Activated naive CD8-positive, alpha-beta T cell treated with anti-CD3 and anti-CD28 coated beads for 36 hours (primary cell): Measurements from ENCODE around the gene NMUR2. TPM values are rescaled to one million over a fixed set of nuclear protein-coding genes. Genes with fewer than 3 reads are reported as not detected.

Source experiments
- DNase-seq: peaks from one replicate; pipeline ENCODE4 v3.0.0; 2021
- H3K27ac Mint-ChIP-seq: one replicate; pipeline ENCODE4 v1.8.0; 2022; ENCODE audit warnings: mild to moderate bottlenecking, moderate library complexity, mixed read lengths
- H3K27me3 Mint-ChIP-seq: one replicate; pipeline ENCODE4 v1.8.0; 2022; ENCODE audit warnings: mild to moderate bottlenecking, mixed read lengths
- H3K36me3 Mint-ChIP-seq: one replicate; pipeline ENCODE4 v1.8.0; 2021; ENCODE audit warnings: mild to moderate bottlenecking, mixed read lengths
- H3K4me1 Mint-ChIP-seq: one replicate; pipeline ENCODE4 v1.8.0; 2021; ENCODE audit warnings: mixed read lengths
- H3K4me3 Mint-ChIP-seq: one replicate; pipeline ENCODE4 v1.8.0; 2022; ENCODE audit warnings: mild to moderate bottlenecking, moderate library complexity, mixed read lengths
- H3K9me3 Mint-ChIP-seq: one replicate; pipeline ENCODE4 v1.8.0; 2022; ENCODE audit warnings: mixed read lengths
- total RNA-seq, 2 experiments: library from RNA; stranded (reverse); gene quantifications; one replicate each; pipeline ENCODE4 v1.2.3, GENCODE V29; 2021

Gene NMUR2, protein sequence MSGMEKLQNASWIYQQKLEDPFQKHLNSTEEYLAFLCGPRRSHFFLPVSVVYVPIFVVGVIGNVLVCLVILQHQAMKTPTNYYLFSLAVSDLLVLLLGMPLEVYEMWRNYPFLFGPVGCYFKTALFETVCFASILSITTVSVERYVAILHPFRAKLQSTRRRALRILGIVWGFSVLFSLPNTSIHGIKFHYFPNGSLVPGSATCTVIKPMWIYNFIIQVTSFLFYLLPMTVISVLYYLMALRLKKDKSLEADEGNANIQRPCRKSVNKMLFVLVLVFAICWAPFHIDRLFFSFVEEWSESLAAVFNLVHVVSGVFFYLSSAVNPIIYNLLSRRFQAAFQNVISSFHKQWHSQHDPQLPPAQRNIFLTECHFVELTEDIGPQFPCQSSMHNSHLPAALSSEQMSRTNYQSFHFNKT
- not detected for total RNA-seq

DNA sequence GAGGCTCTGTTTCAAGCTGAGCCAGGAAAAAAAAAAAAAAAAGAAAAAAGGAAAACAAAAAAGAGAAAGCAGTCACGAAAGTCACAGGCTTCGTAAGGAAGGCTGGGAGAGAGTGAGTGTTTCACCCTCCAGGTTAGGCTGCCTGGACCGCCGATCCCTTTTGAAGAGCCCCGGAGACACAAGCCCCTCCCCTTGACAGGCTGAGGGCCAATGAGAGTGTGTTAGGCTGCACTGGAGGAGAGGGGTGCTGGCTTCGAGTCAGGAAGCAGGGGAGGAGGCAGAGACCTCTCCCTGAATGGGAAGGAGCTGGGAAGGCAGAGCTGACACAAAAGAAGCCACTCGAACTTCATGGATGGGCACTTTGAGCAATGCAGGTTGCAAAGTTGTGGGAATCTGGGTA, at the start of gene NMUR2:
Gene NMUR2, minus strand, starts transcription at position 135 of the 400 bp plus-strand sequence. CDS start 166 bp downstream, outside the sequence.
- Mint-ChIP-seq H3K36me3 (no peaks in the 10 kb centered on the region), H3K4me3 (no peak within 1 kb of the TSS), H3K9me3 (no peaks in the 10 kb centered on the region), H3K27ac (no peak within 1 kb of the TSS), H3K27me3 (no peaks in the 10 kb centered on the region), H3K4me1 (no peaks in the 10 kb centered on the region)
- DNase-seq: no peak

DNA sequence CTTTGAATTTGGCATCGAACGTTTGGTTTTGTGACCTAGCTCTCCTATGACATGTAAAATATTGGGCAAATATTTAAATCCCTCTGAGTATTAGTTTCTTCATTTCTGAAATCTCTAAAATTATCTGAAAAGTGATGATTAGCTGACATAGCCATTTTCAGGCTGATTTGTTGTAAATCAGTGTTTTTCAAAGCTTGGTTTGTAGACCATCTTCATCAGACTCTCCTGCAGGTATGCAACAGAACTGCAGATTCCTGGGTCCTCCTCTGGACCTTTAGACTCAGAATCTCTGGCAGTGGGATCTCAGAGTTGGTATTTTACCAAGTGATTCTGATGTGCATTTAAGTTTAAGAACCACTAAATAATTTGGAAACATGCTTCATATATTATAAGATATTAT, 38.9 kb upstream of the NMUR2 start:
- Mint-ChIP-seq H3K36me3 (no peaks in the 10 kb centered on the region), H3K27me3 (no peaks in the 10 kb centered on the region), H3K27ac (no peak overlapping the region), H3K4me1 (no peaks in the 10 kb centered on the region), H3K9me3 (no peaks in the 10 kb centered on the region), H3K4me3 (no peak overlapping the region)
- no peak for DNase-seq

DNA sequence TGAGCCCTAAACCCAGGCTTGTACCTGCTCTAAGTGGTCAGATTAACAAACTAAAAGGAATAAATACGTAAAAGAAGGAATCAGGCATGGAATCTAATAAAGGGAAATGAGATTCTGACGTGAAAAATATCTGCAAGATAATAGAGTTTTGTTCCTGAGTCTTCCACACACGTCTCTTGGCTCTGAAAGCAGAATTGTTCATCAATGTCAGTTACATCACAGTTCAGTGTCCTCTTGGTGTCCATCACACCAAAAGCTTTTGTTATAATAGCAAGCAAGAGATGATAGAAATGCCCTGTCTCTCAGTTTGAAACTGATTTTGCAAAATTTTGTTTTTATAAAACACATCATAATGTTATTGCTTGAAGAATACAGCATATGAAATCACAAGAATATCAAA, 34.7 kb upstream of the NMUR2 start:
- no peak overlapping the region for H3K27ac Mint-ChIP-seq
- no peaks in the 10 kb centered on the region for H3K9me3 Mint-ChIP-seq
- H3K36me3 Mint-ChIP-seq: no peaks in the 10 kb centered on the region
- H3K4me1 Mint-ChIP-seq: no peaks in the 10 kb centered on the region
- no peaks in the 10 kb centered on the region for H3K27me3 Mint-ChIP-seq
- no peak overlapping the region for H3K4me3 Mint-ChIP-seq
- no peak for DNase-seq

DNA sequence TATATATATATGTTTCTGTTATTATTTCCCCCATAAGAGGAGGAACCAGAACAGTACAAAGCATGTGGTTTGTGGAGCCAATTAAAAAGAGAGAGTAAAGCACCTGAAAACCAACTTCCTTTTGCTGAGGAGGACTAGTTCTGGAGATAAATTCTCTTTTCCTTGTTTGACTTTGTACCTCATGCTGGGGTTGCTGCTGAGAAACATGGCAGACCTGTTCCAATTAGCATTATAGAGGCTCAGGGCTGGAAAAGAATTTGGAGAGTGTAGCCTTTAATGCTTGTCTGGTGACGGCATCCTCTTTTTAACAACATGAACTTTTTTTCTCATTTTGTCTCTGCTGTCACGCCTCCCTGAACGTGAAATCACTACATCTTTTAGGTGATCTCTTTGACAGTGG, 32.8 kb upstream of the NMUR2 start:
- H3K27me3 Mint-ChIP-seq: no peaks in the 10 kb centered on the region
- H3K4me1 Mint-ChIP-seq: no peaks in the 10 kb centered on the region
- no peak for DNase-seq
- no peaks in the 10 kb centered on the region for H3K9me3 Mint-ChIP-seq
- no peak overlapping the region for H3K27ac Mint-ChIP-seq
- no peak overlapping the region for H3K4me3 Mint-ChIP-seq
- H3K36me3 Mint-ChIP-seq: no peaks in the 10 kb centered on the region

DNA sequence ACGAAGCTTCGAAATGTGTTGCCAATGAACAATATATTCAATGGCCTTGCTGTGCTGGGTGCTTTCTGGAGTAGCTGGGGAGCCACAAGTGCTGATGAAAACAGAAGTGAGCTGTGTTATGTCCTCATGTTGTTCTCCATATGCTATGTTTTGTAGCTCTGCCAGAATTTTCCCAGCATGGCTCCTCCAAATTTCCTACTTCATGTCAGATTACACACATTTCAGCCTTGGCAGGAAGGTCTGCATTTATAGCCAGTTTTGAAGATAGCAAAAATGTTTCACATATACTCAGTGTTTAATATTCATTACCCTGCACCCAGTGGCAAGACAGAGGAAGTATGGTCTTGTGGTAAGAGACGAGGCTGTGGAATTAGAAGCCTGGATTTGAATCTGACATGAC, 22.6 kb upstream of the NMUR2 start:
- H3K27me3 Mint-ChIP-seq: no peaks in the 10 kb centered on the region
- no peak overlapping the region for H3K4me3 Mint-ChIP-seq
- no peaks in the 10 kb centered on the region for H3K4me1 Mint-ChIP-seq
- no peak overlapping the region for H3K27ac Mint-ChIP-seq
- no peaks in the 10 kb centered on the region for H3K36me3 Mint-ChIP-seq
- no peaks in the 10 kb centered on the region for H3K9me3 Mint-ChIP-seq
- DNase-seq: no peak

DNA sequence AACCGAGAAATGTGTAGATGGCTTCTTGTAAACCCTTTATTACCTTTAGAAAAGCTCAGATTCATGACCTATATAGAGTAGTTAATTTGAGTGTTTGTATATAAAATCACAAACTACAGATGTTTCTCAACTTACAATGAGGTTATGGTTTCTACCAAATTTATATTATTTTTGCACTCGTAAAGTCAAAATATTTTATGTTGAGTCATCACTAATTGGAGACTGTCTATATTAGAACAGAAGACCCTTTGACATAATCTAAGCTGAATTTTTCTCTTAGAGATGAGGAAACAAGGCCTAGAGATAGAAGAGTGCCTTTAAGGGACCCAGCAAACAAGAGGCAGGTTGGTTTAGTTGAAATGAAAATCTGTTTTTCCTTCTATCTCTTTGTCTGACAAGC, 20.0 kb upstream of the NMUR2 start:
- no peak overlapping the region for H3K27ac Mint-ChIP-seq
- no peak overlapping the region for H3K4me3 Mint-ChIP-seq
- H3K27me3 Mint-ChIP-seq: no peaks in the 10 kb centered on the region
- no peak for DNase-seq
- no peaks in the 10 kb centered on the region for H3K4me1 Mint-ChIP-seq
- H3K9me3 Mint-ChIP-seq: no peaks in the 10 kb centered on the region
- no peaks in the 10 kb centered on the region for H3K36me3 Mint-ChIP-seq

DNA sequence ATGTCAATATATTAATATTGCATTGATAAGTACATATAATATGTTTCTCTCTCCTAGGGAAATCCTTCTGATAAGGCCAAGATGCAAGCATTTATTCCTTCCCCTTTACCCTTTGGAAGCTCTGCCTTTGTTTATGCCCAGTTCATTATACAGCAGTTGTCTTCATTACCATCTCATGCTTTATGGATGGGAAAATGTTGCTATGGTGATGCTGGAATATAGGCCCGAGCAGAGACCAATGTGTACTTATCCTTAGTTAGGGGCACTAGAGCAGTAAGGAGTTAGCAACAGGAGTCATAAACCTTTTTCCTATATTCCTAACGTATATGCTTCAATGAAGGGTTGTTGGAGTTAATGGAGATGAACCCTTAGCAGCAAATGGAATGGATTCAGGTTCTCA, 19.4 kb upstream of the NMUR2 start:
- H3K4me3 Mint-ChIP-seq: no peak overlapping the region
- H3K27ac Mint-ChIP-seq: no peak overlapping the region
- H3K27me3 Mint-ChIP-seq: no peaks in the 10 kb centered on the region
- no peaks in the 10 kb centered on the region for H3K4me1 Mint-ChIP-seq
- no peaks in the 10 kb centered on the region for H3K36me3 Mint-ChIP-seq
- DNase-seq: no peak
- H3K9me3 Mint-ChIP-seq: no peaks in the 10 kb centered on the region

DNA sequence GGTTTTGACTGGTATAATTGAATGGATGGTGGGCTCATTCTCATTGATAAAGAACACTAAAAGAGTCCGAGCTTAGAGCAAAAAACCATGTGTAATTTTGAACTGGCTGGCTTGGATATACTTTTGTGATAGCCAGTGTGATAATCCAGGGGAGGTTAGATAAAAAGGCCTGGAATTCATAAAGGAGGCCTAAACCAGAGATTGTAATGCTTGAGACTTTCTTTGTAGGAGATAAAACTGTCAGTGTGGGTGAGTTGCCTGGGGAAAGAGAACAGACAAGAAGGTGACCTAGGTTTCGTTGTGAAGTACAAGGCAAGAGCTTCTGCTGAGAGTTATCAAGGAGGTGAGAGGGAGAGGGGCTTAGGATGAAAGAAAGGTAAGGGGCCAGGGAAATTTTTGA, 17.0 kb upstream of the NMUR2 start:
- no peaks in the 10 kb centered on the region for H3K9me3 Mint-ChIP-seq
- no peaks in the 10 kb centered on the region for H3K4me1 Mint-ChIP-seq
- H3K27ac Mint-ChIP-seq: no peak overlapping the region
- H3K4me3 Mint-ChIP-seq: no peak overlapping the region
- no peaks in the 10 kb centered on the region for H3K27me3 Mint-ChIP-seq
- DNase-seq: no peak
- H3K36me3 Mint-ChIP-seq: no peaks in the 10 kb centered on the region

DNA sequence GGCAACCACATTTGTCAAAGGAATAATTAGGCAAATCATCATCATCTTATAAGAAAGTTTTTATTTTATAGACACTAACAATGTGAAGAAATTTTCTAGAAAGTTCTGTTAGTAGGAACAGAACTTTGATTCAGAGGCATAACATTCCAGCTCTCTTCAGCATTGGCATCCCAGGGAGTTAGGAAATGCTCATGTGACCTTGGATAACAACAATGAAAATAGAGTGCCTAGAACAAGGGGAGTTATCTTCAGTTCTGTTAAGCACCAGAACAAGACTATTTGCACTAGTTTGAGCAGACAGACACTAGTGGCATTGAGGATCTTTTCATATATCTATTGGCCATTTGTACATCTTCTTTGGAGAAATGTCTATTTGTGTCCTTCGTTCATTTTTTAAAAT, 7.0 kb upstream of the NMUR2 start:
- H3K36me3 Mint-ChIP-seq: no peaks in the 10 kb centered on the region
- DNase-seq: no peak
- H3K9me3 Mint-ChIP-seq: peaks cover 1% of the 10 kb centered on the region
- H3K4me1 Mint-ChIP-seq: no peaks in the 10 kb centered on the region
- H3K27ac Mint-ChIP-seq: no peak overlapping the region
- H3K27me3 Mint-ChIP-seq: no peaks in the 10 kb centered on the region
- no peak overlapping the region for H3K4me3 Mint-ChIP-seq

DNA sequence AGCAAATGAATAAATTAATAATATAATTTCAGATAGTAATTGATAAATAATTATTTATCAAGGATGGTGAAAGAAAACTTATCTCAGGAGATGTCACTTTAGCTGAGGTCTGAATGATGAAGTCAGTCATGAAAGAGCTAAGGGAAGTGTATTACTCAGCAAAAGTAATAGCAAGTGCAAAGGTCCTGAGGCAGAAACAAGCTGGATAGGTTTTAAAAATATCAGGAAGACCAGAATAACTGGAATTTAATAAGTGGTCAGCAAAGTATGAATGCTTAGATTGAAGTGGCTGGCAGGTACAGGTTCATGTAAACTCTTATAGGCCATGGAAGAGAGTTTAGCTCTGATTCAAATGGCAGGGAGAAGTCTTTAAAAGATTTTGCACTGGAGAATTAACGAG, 1.0 kb upstream of the NMUR2 start:
- H3K36me3 Mint-ChIP-seq: no peaks in the 10 kb centered on the region
- no peak overlapping the region for H3K4me3 Mint-ChIP-seq
- H3K9me3 Mint-ChIP-seq: no peaks in the 10 kb centered on the region
- no peak overlapping the region for H3K27ac Mint-ChIP-seq
- no peaks in the 10 kb centered on the region for H3K4me1 Mint-ChIP-seq
- no peaks in the 10 kb centered on the region for H3K27me3 Mint-ChIP-seq
- no peak for DNase-seq

DNA sequence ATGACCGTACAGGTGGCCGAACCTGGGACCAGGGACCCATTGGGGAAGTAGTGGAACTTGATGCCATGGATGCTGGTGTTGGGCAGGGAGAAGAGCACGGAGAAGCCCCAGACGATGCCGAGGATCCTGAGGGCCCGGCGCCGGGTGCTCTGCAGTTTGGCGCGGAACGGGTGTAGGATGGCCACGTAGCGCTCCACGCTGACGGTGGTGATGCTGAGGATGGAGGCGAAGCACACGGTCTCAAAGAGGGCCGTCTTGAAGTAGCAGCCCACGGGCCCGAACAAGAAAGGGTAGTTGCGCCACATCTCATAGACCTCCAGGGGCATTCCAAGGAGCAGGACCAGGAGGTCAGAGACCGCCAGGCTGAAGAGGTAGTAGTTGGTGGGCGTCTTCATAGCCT, 585 bp downstream of the NMUR2 start:
- no peaks in the 10 kb centered on the region for H3K27me3 Mint-ChIP-seq
- no peak for DNase-seq
- H3K36me3 Mint-ChIP-seq: no peaks in the 10 kb centered on the region
- H3K4me3 Mint-ChIP-seq: no peak overlapping the region
- no peaks in the 10 kb centered on the region for H3K4me1 Mint-ChIP-seq
- H3K9me3 Mint-ChIP-seq: no peaks in the 10 kb centered on the region
- H3K27ac Mint-ChIP-seq: no peak overlapping the region

DNA sequence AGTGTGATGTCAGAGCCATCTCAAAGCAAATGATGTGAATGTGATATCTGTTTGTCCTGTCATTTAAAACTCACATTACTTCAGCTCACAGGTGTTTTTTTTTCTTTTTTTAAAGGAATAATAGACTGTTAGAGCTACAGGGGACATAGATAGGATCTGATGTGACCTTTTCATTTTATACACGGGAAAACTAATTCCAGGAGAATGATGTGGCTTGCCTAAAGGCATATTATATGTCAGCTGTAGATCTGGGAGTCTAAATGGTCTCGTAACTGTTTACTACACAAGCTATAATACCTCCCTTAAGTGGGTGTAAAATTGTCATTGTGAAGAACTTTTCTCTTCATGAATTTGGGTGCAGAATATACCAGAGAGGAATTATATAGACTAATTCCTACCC, 2.0 kb downstream of the NMUR2 start:
- Mint-ChIP-seq H3K4me3 (no peak overlapping the region), H3K9me3 (no peaks in the 10 kb centered on the region), H3K27me3 (no peaks in the 10 kb centered on the region), H3K4me1 (no peaks in the 10 kb centered on the region), H3K27ac (no peak overlapping the region), H3K36me3 (no peaks in the 10 kb centered on the region)
- no peak for DNase-seq

DNA sequence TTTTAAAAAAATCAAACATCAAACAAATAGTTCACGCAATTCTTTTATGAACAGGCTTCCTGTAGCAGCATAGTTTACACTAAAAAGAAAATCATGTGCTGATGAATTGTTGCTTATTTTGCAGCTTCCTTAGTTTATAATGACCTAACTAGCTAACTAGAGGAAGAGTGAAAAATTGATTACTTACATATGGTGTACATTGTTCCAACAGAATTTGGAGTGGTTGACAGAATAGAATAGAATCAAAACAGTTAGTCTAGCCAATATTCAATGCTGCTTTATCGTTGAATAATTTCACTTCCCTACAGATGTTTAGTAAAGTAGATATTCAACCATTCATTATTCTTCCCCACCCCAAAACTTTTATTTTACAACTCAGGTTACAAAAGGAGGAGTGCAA, 4.2 kb downstream of the NMUR2 start:
- Mint-ChIP-seq H3K4me1 (no peaks in the 10 kb centered on the region), H3K27me3 (no peaks in the 10 kb centered on the region), H3K4me3 (no peak overlapping the region), H3K9me3 (no peaks in the 10 kb centered on the region), H3K27ac (no peak overlapping the region), H3K36me3 (no peaks in the 10 kb centered on the region)
- no peak for DNase-seq

DNA sequence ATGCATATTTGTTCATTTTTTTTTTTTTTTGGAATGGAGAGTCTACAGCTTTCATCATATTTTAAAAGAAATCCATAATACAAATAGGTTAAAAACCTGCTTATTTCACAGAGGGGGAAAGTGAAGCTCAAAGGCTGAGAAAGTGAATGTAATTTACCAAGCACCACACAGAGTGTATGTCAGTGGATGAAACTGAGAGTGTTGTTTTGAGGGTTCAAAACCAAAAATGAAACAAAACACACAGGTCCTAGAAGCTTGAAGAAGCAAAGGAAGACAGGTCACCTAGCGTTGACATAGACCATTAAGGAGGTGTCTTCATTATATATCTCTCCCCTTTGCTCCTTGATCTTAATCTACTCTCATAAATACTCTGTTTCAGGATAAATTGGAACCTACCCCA, 7.5 kb downstream of the NMUR2 start:
- no peak for DNase-seq
- Mint-ChIP-seq H3K36me3 (no peaks in the 10 kb centered on the region), H3K9me3 (no peaks in the 10 kb centered on the region), H3K27me3 (no peaks in the 10 kb centered on the region), H3K4me1 (no peaks in the 10 kb centered on the region), H3K27ac (no peak overlapping the region), H3K4me3 (no peak overlapping the region)

DNA sequence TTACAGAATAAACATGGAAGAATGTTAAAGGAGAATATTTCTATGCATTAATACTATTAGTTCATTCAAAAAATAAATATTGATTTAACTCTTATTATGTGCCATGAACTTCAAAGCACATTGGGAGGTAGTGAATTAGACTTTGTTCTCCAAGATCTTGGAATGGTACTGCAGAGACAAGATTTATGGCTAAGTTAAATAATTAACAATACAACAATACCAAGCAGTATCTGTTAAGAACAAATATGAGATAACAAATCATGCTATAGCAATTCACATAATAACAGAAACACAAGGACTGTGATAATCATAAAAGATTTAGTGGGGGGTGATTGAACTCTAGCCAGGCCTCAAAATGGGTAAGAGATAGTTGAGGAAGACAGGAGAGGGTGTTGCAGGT, 11.6 kb downstream of the NMUR2 start:
- no peaks in the 10 kb centered on the region for H3K27me3 Mint-ChIP-seq
- H3K36me3 Mint-ChIP-seq: no peaks in the 10 kb centered on the region
- DNase-seq: no peak
- peaks cover 3% of the 10 kb centered on the region for H3K9me3 Mint-ChIP-seq
- no peak overlapping the region for H3K4me3 Mint-ChIP-seq
- H3K27ac Mint-ChIP-seq: no peak overlapping the region
- no peaks in the 10 kb centered on the region for H3K4me1 Mint-ChIP-seq

DNA sequence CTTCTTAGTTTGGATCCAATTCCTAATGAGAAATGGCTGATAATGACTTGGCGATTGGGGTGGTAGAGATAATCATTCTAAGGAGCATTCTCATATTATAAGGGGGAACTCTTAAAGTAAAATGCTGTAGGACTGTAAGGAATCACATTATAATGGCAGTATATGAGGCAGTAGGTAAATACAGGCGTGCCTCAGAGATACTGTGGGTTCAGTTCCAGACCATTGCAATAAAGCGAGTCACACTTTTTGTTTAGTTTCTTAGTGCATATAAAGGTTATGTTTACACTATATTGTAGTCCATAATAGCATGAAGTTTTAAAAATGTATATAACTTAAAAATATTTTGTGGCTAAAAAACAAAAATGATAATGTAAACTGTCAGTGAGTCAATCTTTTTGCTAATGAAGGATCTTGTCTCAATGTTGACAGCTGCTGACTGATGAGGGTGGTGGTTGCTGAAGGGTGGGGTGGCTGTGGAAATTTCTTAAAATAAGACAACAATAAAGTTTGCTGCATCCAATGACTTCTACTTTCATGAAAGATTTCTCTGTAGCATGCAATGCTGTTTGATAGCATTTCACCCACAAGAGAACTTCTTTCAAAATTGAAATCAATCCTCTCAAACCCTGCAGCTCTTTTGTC, 15.8 kb downstream of the NMUR2 start:
- H3K27me3 Mint-ChIP-seq: no peaks in the 10 kb centered on the region
- peaks cover 3% of the 10 kb centered on the region for H3K9me3 Mint-ChIP-seq
- DNase-seq: no peak
- H3K36me3 Mint-ChIP-seq: no peaks in the 10 kb centered on the region
- H3K4me1 Mint-ChIP-seq: no peaks in the 10 kb centered on the region
- no peak overlapping the region for H3K27ac Mint-ChIP-seq
- no peak overlapping the region for H3K4me3 Mint-ChIP-seq
